ELR (cell line): ENCODE data around the gene RNF225.
"Not testable (repeated sequence)": the region's sequence is repeated elsewhere in the genome, so short reads cannot be mapped to it uniquely, and the experiment has no call there.

ENCODE experiments used
- DNase-seq: peaks from one replicate; pipeline ENCODE4 v3.0.0-alpha.2; 2015; ENCODE audit warnings: low read depth

Gene RNF225

GRCh38 chr19:58409010-58409790 lies 13.7 kb downstream of the RNF225 start:
- peak; percentile 50 for DNase-seq

DNA sequence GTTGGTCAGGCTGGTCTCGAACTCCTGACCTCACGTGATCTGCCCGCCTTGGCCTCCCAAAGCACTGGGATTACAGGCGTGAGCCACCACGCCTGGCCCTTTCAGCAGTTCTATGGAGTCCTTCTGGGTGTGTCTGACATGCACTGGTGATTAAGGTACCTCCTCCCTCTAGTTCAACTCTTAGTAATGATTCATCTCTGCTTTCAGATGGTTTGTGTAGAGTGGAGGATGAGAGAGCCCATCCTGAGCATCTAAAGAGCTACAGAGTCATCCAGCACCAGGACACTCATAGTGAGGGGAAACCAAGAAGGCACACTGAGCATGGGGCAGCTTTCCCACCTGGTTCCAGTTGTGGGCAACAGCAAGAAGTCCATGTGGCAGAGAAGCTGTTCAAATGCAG lies 21.1 kb downstream of the RNF225 start:
- DNase-seq: no peak

- no peak for DNase-seq
These were observed 21.6 kb downstream of the RNF225 start for GRCh38 chr19:58417071-58417470.

DNA sequence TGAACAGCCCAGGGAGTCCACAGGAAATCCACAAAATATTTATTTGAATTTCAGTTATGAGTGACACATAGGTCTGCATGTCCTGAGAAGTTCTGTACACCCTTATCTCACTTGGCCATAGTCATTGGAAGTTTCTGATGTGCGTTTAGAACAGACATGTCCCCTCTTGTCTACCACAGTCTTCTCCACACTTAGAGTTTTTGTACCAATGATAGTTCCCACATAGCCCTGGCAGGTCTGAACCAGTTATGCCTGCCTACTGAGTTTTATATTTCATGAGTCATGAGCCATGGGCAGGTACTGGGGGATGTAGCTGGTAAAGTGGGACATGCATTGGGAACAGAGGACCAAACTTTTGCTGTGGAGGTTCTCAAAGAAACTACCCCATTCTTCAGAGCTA lies 33.2 kb downstream of the RNF225 start:
- DNase-seq: no peak

DNA sequence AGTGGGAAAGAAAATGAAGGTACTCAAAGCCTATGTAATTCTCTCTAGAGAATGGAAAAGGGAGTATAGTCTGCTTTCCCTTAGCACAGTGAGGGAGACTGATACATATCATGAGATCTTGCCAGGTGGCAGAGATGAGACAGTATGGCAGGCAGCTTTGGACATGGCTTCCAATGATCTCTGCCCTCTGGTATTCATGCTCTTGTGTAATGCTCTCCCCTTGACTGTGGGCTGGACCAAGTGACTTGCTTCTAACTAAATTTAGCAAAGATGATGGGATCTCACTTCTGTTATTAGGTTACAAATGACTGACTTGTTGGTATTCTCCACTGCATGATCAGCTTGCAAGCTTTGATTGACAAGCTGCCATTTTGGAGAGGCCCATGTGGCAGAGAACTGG lies 34.3 kb downstream of the RNF225 start:
- no peak for DNase-seq

DNA sequence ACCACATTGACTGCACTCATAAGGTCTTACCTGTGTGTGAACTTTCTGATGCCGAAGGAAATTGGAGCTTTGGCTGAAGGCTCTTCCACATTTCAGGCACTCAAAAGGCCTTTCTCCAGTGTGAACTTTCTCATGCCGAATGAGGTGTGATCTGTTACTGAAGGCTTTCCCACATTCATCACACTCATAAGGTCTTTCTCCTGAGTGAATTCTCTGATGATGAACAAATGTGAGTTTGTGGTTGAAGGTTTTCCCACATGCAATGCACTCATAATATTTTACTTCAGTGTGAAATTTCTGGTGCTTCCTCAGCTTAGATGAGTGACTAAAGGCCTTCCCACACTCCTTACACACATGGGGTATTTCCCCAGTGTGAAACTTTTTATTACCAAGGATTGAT lies 38.8 kb downstream of the RNF225 start:
- no peak for DNase-seq

GRCh38 chr19:58439576-58440554 lies 44.4 kb downstream of the RNF225 start, which contains the start of gene ZNF132:
ZNF132 (minus strand) TSS chr19:58440153; CDS start chr19:58439821, 332 bp downstream.
- peak; percentile 97 for DNase-seq

DNA sequence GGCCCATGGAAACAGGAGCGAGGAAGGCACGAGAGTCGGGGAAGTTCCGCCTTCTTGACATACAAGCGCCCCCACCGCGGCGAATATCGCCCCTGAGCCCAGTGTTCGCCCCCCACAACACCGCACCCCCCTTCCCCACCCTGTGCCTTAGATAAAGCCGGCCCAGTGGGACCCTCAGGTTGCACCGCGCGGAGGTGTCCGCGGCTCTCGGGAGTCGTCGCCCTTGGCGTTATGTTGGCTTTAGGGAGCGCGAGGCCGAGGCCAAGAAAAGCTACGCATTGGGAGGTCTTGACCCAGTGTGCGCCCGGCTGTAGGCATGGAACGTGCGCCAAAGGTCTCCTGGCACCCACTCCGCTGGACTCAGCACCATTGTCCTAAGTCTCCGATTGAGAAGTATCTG lies 45.1 kb downstream of the RNF225 start:
- no peak for DNase-seq

DNA sequence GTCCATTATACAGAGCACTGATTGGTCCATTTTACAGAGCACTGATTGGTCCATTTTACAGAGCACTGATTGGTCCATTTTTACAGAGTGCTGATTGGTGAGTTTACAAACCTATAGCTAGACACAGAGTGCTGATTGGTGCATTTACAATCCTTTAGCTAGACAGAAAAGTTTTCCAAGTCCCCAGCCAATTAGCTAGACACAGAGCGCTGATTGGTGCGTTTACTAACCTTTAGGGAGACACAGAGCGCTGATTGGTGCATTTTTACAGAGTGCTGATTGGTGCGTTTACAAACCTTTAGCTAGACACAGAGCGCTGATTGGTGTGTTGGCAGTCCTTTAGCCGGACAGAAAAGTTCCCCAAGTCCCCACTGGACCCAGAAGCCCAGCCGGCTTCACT lies 47.5 kb downstream of the RNF225 start:
- not testable (repeated sequence) for DNase-seq
